K562 (cell line): ENCODE data around the gene P4HTM. TPM values are rescaled to one million over a fixed set of nuclear protein-coding genes. Genes with fewer than 3 reads are reported as not detected.

Experiments
- ARID1B ChIP-seq: fragments of 450-650 bp; IDR thresholded peaks from 2 replicates; pipeline ENCODE4 v1.6.1; 2016; ENCODE audit warnings: antibody characterized with exemption, mild to moderate bottlenecking, inconsistent platforms
- CBX1 ChIP-seq: sonication (generic); IDR thresholded peaks from 2 replicates; pipeline ENCODE4 v1.6.1; 2016; ENCODE audit warnings: antibody characterized with exemption, low read depth, mild to moderate bottlenecking
- CUX1 ChIP-seq: fragments of 200-800 bp; sonication (Bioruptor generic); IDR thresholded peaks from 2 replicates; pipeline ENCODE4 v1.6.1; 2016; ENCODE audit warnings: missing genetic modification characterization, missing compliant biosample characterization
- EWSR1 ChIP-seq: fragments of 450-650 bp; IDR thresholded peaks from 2 replicates; pipeline ENCODE4 v1.6.1; 2018; ENCODE audit warnings: borderline replicate concordance, mild to moderate bottlenecking, low read depth, moderate library complexity; ENCODE audit not compliant: partially characterized antibody
- EZH2 ChIP-seq: IDR thresholded peaks from 2 replicates; pipeline ENCODE4 v1.6.1; 2012; ENCODE audit warnings: low read depth, mild to moderate bottlenecking, inconsistent platforms, low read length, borderline replicate concordance
- MECOM ChIP-seq: fragments of 250-450 bp; sonication (Bioruptor Pico); IDR thresholded peaks from 2 replicates; pipeline ENCODE4 v1.8.0; 2022; ENCODE audit warnings: inconsistent platforms
- MTA2 ChIP-seq: fragments of 450-650 bp; IDR thresholded peaks from 2 replicates; pipeline ENCODE4 v1.6.1; 2016; ENCODE audit warnings: low read depth
- MYNN ChIP-seq, 2 experiments: sonication (generic); formaldehyde crosslinking in 1 of 2; IDR thresholded peaks; 2 replicates each; pipeline versions ENCODE4 v1.5.0 to v1.6.1; 2016 to 2020; ENCODE audit warnings: antibody characterized with exemption in 1 of 2, missing genetic modification reagents in 1 of 2
- SMAD2 ChIP-seq: fragments of 150-350 bp; IDR thresholded peaks from 2 replicates; pipeline ENCODE4 v1.6.1; 2014; ENCODE audit warnings: low read depth, mild to moderate bottlenecking, low read length
- SMAD3 ChIP-seq: fragments of 450-650 bp; formaldehyde crosslinking; conservative IDR thresholded peaks from 2 replicates; pipeline ENCODE4 v1.4.0; 2020; ENCODE audit warnings: mild to moderate bottlenecking
- TSC22D4 ChIP-seq: fragments of 450-650 bp; IDR thresholded peaks from 2 replicates; pipeline ENCODE4 v1.6.1; 2016; ENCODE audit warnings: missing genetic modification characterization, missing biosample characterization, control low read depth
- VEZF1 ChIP-seq: fragments of 200-800 bp; sonication (Bioruptor generic); IDR thresholded peaks from 2 replicates; pipeline ENCODE4 v1.6.1; 2017; ENCODE audit warnings: missing genetic modification characterization, missing compliant biosample characterization
- ZMIZ1 ChIP-seq, 2 experiments: fragments of 150-350 bp in 1 of 2; IDR thresholded peaks; 2 replicates each; pipeline ENCODE4 v1.6.1; 2012 to 2016; ENCODE audit warnings: low read depth in 2 of 2, low read length in 2 of 2, mild to moderate bottlenecking in 1 of 2, moderate library complexity in 1 of 2
- ZNF445 ChIP-seq: fragments of 250-450 bp; sonication (Bioruptor Pico); IDR thresholded peaks from 2 replicates; pipeline ENCODE4 v1.4.0; 2020; ENCODE audit warnings: low read depth, mild to moderate bottlenecking, moderate library complexity
- ZNF695 ChIP-seq: fragments of 450-650 bp; formaldehyde crosslinking; IDR thresholded peaks from 2 replicates; pipeline ENCODE4 v1.4.0; 2020; ENCODE audit warnings: mild to moderate bottlenecking, moderate library complexity
- ZNF77 ChIP-seq: fragments of 250-450 bp; sonication (Bioruptor Pico); IDR thresholded peaks from 2 replicates; pipeline ENCODE4 v1.5.0; 2020
- polyA plus RNA-seq, 8 experiments: library from polyadenylated mRNA; depleted of rRNA in 4 of 8; stranded (reverse) in 5 of 8; unstranded in 3 of 8; fragments of >200 nt; fragmentation: Nextera tagmentation in 2 of 8; fragmentation: Illumina TruSeq in 1 of 8; extraction: Ambion mirVana in 2 of 8; extraction: Trizol in 1 of 8; gene quantifications; 2 replicates each; pipeline versions ENCODE4 v1.2.1 to v1.2.3, GENCODE V29; 2011 to 2014; ENCODE audit warnings: inconsistent platforms in 1 of 8, missing spikeins in 1 of 8
- total RNA-seq, 7 experiments: library from RNA; depleted of rRNA in 6 of 7; stranded (reverse); fragments of >200 nt in 6 of 7; fragmentation: Illumina TruSeq in 2 of 7; extraction: Trizol in 2 of 7; gene quantifications; 2 replicates each; pipeline versions ENCODE4 v1.2.1 to v1.2.3, GENCODE V29; 2011 to 2021; ENCODE audit warnings: low replicate concordance in 1 of 7

The P4HTM gene
- total and polyA plus RNA-seq, 9 of the 15 experiments (the other 6 are each of a cell fraction or from before 2014, with no cell fraction given), result 0.09 to 0.66 (median 0.25) TPM; not detected in 2

GRCh38 chr3:49021213-49021812 lies 31.3 kb downstream of the P4HTM start (continued):
- peak in 1 of 2 experiments; percentile 31; a peak in 1 of 4 replicates for TF ChIP-seq ZMIZ1 (IDR thresholded peaks at IDR 0.05; ENCODE audit: low read depth in 2 of 2, low read length in 2 of 2)
- no peak for TF ChIP-seq SMAD2
- TF ChIP-seq MYNN (IDR thresholded peaks at IDR 0.05), result 0 out of 2 replicates have a peak, but pooled peaks have one; percentile 57
- no peak for TF ChIP-seq MYNN (CRISPR knock-in tag; IDR thresholded peaks at IDR 0.05)
- TF ChIP-seq MTA2, result no peak
- no peak for TF ChIP-seq ZNF695
- peak; percentile 78; the same call in 1 of the 2 replicates for TF ChIP-seq CBX1
- no peak for TF ChIP-seq EZH2
- no peak for TF ChIP-seq MECOM
- TF ChIP-seq SMAD3 (CRISPR knock-in tag), result 0 out of 2 replicates have a peak, but pooled peaks have one; percentile 20
- TF ChIP-seq ZNF77 (CRISPR knock-in tag), result no peak
- no peak for TF ChIP-seq CUX1 (CRISPR knock-in tag)
- TF ChIP-seq EWSR1, result no peak
- no peak for TF ChIP-seq TSC22D4 (tag)
- TF ChIP-seq VEZF1 (CRISPR knock-in tag), result peak; percentile 56
- TF ChIP-seq ZNF445 (CRISPR knock-in tag), result no peak
- TF ChIP-seq ARID1B, result no peak
